Cerebellar nuclear complex (tissue), 1 donor: Measurements from ENCODE around the gene LACTB.
A peak's percentile ranks its signal among the peaks of the same experiment; 100 is the strongest.

ENCODE experiments used
- DNase-seq, 2 experiments: peaks; one replicate each; lab custom pipeline; 2025; lab: John Stamatoyannopoulos, UW

LACTB gene

GRCh38 chr15:63172851-63173451 lies 51.3 kb downstream of the LACTB start:
- no peak for DNase-seq

- DNase-seq: no peak
Measured at GRCh38 chr15:63176302-63176701, 54.6 kb downstream of the LACTB start.

- DNase-seq: no peak
Measured at GRCh38 chr15:63178034-63178433, 56.4 kb downstream of the LACTB start.

- DNase-seq: no peak
Measured at GRCh38 chr15:63180746-63181145, 59.1 kb downstream of the LACTB start.

GRCh38 chr15:63181648-63182047 lies 60.0 kb downstream of the LACTB start:
- no peak for DNase-seq

- DNase-seq: no peak
Measured at GRCh38 chr15:63185206-63185605, 63.5 kb downstream of the LACTB start.

GRCh38 chr15:63186065-63186464 lies 64.4 kb downstream of the LACTB start:
- DNase-seq: no peak

GRCh38 chr15:63187589-63188226 lies 66.0 kb downstream of the LACTB start:
- DNase-seq: no peak

- DNase-seq: no peak
Measured at GRCh38 chr15:63188247-63188925, 66.7 kb downstream of the LACTB start.

- DNase-seq: peak; percentile 86 to 90
Measured at GRCh38 chr15:63188926-63189871, 67.5 kb downstream of the LACTB start, which contains the start of gene RAB8B. RAB8B (plus strand) TSS chr15:63189606; CDS start chr15:63189625, 19 bp downstream.

GRCh38 chr15:63189941-63190768 lies 68.5 kb downstream of the LACTB start:
- no peak for DNase-seq

GRCh38 chr15:63190769-63191649 lies 69.3 kb downstream of the LACTB start:
- DNase-seq: no peak
